Measurements from ENCODE around the gene BRD7. TPM values are rescaled to one million over a fixed set of nuclear protein-coding genes. Genes with fewer than 3 reads are reported as not detected.

The BRD7 gene
- total RNA-seq, 2 donors from 2014 or later = 64.1 to 91.4 TPM

- peak overlapping the region; percentile 93 to 96 for H3K27ac Mint-ChIP-seq
- H3K27me3 Mint-ChIP-seq = no peaks in the 10 kb centered on the region
- H3K9me3 Mint-ChIP-seq = no peaks in the 10 kb centered on the region
- no peak for DNase-seq (ENCODE audit: low spot score)
- H3K4me1 Mint-ChIP-seq (ENCODE audit: low read depth in 2 of 2) = peaks cover 58 to 66% of the 10 kb centered on the region in 2 donors
- H3K36me3 Mint-ChIP-seq = peaks cover 5% of the 10 kb centered on the region
- H3K4me3 Mint-ChIP-seq = no peak overlapping the region
- ATAC-seq = no peak
These were observed 82.1 kb downstream of the BRD7 start for GRCh38 chr16:50286681-50287080.

GRCh38 chr16:50285406-50286003 lies 83.3 kb downstream of the BRD7 start:
- H3K27ac Mint-ChIP-seq = peak overlapping the region; percentile 93 to 96
- H3K4me1 Mint-ChIP-seq (ENCODE audit: low read depth in 2 of 2) = peaks cover 67 to 68% of the 10 kb centered on the region in 2 donors
- no peak overlapping the region for H3K4me3 Mint-ChIP-seq
- no peaks in the 10 kb centered on the region for H3K27me3 Mint-ChIP-seq
- DNase-seq (ENCODE audit: low spot score) (no peak), ATAC-seq (no peak)
- H3K36me3 Mint-ChIP-seq = peaks cover 5% of the 10 kb centered on the region
- no peaks in the 10 kb centered on the region for H3K9me3 Mint-ChIP-seq

GRCh38 chr16:50284131-50284911 lies 84.5 kb downstream of the BRD7 start:
- H3K27me3 Mint-ChIP-seq = no peaks in the 10 kb centered on the region
- H3K9me3 Mint-ChIP-seq = no peaks in the 10 kb centered on the region
- no peak for ATAC-seq
- H3K36me3 Mint-ChIP-seq = peaks cover 5% of the 10 kb centered on the region
- peak overlapping the region; percentile 93 to 96 for H3K27ac Mint-ChIP-seq
- DNase-seq (ENCODE audit: low spot score) = no peak
- peaks cover 73 to 74% of the 10 kb centered on the region in 2 donors for H3K4me1 Mint-ChIP-seq (ENCODE audit: low read depth in 2 of 2)
- H3K4me3 Mint-ChIP-seq = peak overlapping the region; percentile 43

- Mint-ChIP-seq H3K4me1 (ENCODE audit: low read depth in 2 of 2) (peaks cover 75 to 78% of the 10 kb centered on the region in 2 donors), H3K9me3 (peaks cover 4% of the 10 kb centered on the region), H3K36me3 (peaks cover 7% of the 10 kb centered on the region), H3K27ac (peak overlapping the region; percentile 93 to 96), H3K4me3 (peak overlapping the region; percentile 90), H3K27me3 (no peaks in the 10 kb centered on the region)
- ATAC-seq (peak in 1 of 2 donors; percentile 33), DNase-seq (ENCODE audit: low spot score) (no peak)
These were observed 85.7 kb downstream of the BRD7 start for GRCh38 chr16:50282955-50283631.

- Mint-ChIP-seq H3K4me1 (ENCODE audit: low read depth in 2 of 2) (peaks cover 81 to 84% of the 10 kb centered on the region in 2 donors), H3K36me3 (peaks cover 8% of the 10 kb centered on the region), H3K27ac (peak overlapping the region; percentile 93 to 96), H3K9me3 (peaks cover 4% of the 10 kb centered on the region), H3K4me3 (peak overlapping the region; percentile 90), H3K27me3 (no peaks in the 10 kb centered on the region)
- peak; percentile 92 for DNase-seq (ENCODE audit: low spot score)
- peak; percentile 92 to 94 for ATAC-seq
These were observed 86.7 kb downstream of the BRD7 start for GRCh38 chr16:50282010-50282538.

GRCh38 chr16:50281391-50282009 lies 87.3 kb downstream of the BRD7 start:
- DNase-seq (ENCODE audit: low spot score) (no peak), ATAC-seq (peak in 1 of 2 donors; percentile 0)
- no peaks in the 10 kb centered on the region for H3K27me3 Mint-ChIP-seq
- peaks cover 83 to 90% of the 10 kb centered on the region in 2 donors for H3K4me1 Mint-ChIP-seq (ENCODE audit: low read depth in 2 of 2)
- peak overlapping the region; percentile 90 for H3K4me3 Mint-ChIP-seq
- H3K9me3 Mint-ChIP-seq = peaks cover 4% of the 10 kb centered on the region
- H3K27ac Mint-ChIP-seq = peak overlapping the region; percentile 93 to 96
- peaks cover 8% of the 10 kb centered on the region for H3K36me3 Mint-ChIP-seq

- Mint-ChIP-seq H3K4me1 (ENCODE audit: low read depth in 2 of 2) (peaks cover 81 to 90% of the 10 kb centered on the region in 2 donors), H3K27ac (peak overlapping the region; percentile 96 to 98), H3K27me3 (no peaks in the 10 kb centered on the region), H3K4me3 (peak overlapping the region; percentile 90), H3K36me3 (peaks cover 8% of the 10 kb centered on the region), H3K9me3 (peaks cover 4% of the 10 kb centered on the region)
- ATAC-seq (no peak), DNase-seq (ENCODE audit: low spot score) (no peak)
These were observed 87.9 kb downstream of the BRD7 start for GRCh38 chr16:50280932-50281331.

- H3K4me3 Mint-ChIP-seq = peak overlapping the region; percentile 79
These were observed 89.3 kb downstream of the BRD7 start for GRCh38 chr16:50279504-50279865.

GRCh38 chr16:50278251-50278650 lies 90.5 kb downstream of the BRD7 start:
- H3K36me3 Mint-ChIP-seq = peaks cover 8% of the 10 kb centered on the region
- DNase-seq (ENCODE audit: low spot score) (no peak), ATAC-seq (no peak)
- H3K27ac Mint-ChIP-seq = peak overlapping the region; percentile 98 to 100
- peaks cover 78 to 86% of the 10 kb centered on the region in 2 donors for H3K4me1 Mint-ChIP-seq (ENCODE audit: low read depth in 2 of 2)
- peaks cover 4% of the 10 kb centered on the region for H3K9me3 Mint-ChIP-seq
- H3K4me3 Mint-ChIP-seq = peak overlapping the region; percentile 79
- no peaks in the 10 kb centered on the region for H3K27me3 Mint-ChIP-seq

More at GRCh38 chr16:50279504-50279865, 89.3 kb downstream of the BRD7 start:
- H3K27ac Mint-ChIP-seq = peak overlapping the region; percentile 98 to 100
- no peaks in the 10 kb centered on the region for H3K27me3 Mint-ChIP-seq
- DNase-seq (ENCODE audit: low spot score) (no peak), ATAC-seq (no peak)
- H3K4me1 Mint-ChIP-seq (ENCODE audit: low read depth in 2 of 2) = peaks cover 76 to 85% of the 10 kb centered on the region in 2 donors
- peaks cover 8% of the 10 kb centered on the region for H3K36me3 Mint-ChIP-seq
- H3K9me3 Mint-ChIP-seq = peaks cover 4% of the 10 kb centered on the region

- Mint-ChIP-seq H3K27me3 (no peaks in the 10 kb centered on the region), H3K4me1 (ENCODE audit: low read depth in 2 of 2) (peaks cover 78 to 85% of the 10 kb centered on the region in 2 donors), H3K4me3 (peak overlapping the region; percentile 79), H3K27ac (peak overlapping the region; percentile 98 to 100), H3K36me3 (peaks cover 8% of the 10 kb centered on the region), H3K9me3 (peaks cover 4% of the 10 kb centered on the region)
- ATAC-seq (no peak), DNase-seq (ENCODE audit: low spot score) (no peak)
These were observed 91.8 kb downstream of the BRD7 start for GRCh38 chr16:50276801-50277555.

- Mint-ChIP-seq H3K27ac (peak overlapping the region; percentile 98 to 100), H3K27me3 (no peaks in the 10 kb centered on the region), H3K36me3 (peaks cover 8% of the 10 kb centered on the region), H3K4me3 (peak overlapping the region; percentile 86), H3K4me1 (ENCODE audit: low read depth in 2 of 2) (peaks cover 76 to 82% of the 10 kb centered on the region in 2 donors), H3K9me3 (peaks cover 4% of the 10 kb centered on the region)
- DNase-seq (ENCODE audit: low spot score) (no peak), ATAC-seq (no peak)
These were observed 92.5 kb downstream of the BRD7 start for GRCh38 chr16:50276326-50276640.

GRCh38 chr16:50275428-50276325 lies 93.1 kb downstream of the BRD7 start:
- H3K9me3 Mint-ChIP-seq = peaks cover 4% of the 10 kb centered on the region
- peaks cover 81 to 85% of the 10 kb centered on the region in 2 donors for H3K4me1 Mint-ChIP-seq (ENCODE audit: low read depth in 2 of 2)
- DNase-seq (ENCODE audit: low spot score) = no peak

More at GRCh38 chr16:50275428-50276325, 93.1 kb downstream of the BRD7 start:
- no peaks in the 10 kb centered on the region for H3K27me3 Mint-ChIP-seq
- peak overlapping the region; percentile 98 to 100 for H3K27ac Mint-ChIP-seq
- no peak for ATAC-seq
- peak overlapping the region; percentile 86 for H3K4me3 Mint-ChIP-seq
- peaks cover 8% of the 10 kb centered on the region for H3K36me3 Mint-ChIP-seq

All from natural killer cell treated with Interleukin-12 subunit alpha and Interleukin-12 subunit beta and Interleukin-15 and Interleukin-18, amount 100 ng/mL, for 72 hours (primary cell).